Endothelial cell of umbilical vein (primary cell): ENCODE measurements around the gene DENND1B. TPM values are rescaled to one million over a fixed set of nuclear protein-coding genes. Genes with fewer than 3 reads are reported as not detected.

Experiments
- BruUV-seq: library from RNA; stranded (reverse); fragments of 400-500 nt; replicated peaks from 2 replicates; lab custom pipeline; 2021; lab: Mats Ljungman, UMichigan
- CTCF ChIA-PET: fragments of 300-600, 350-600 bp; sonication (Branson Sonifier 250); formaldehyde crosslinking; loops from one replicate; lab custom pipeline; 2021; ENCODE audit warnings: antibody characterized with exemption, inconsistent platforms; lab: Charles Lee
- POLR2A ChIA-PET: fragments of 300-600, 350-600 bp; sonication (Branson Sonifier 250); formaldehyde crosslinking; loops from one replicate; lab custom pipeline; 2021; ENCODE audit warnings: antibody characterized with exemption, inconsistent platforms; lab: Charles Lee
- DNase-seq: peaks from one replicate; pipeline ENCODE4 v3.0.0-alpha.2; 2011; ENCODE audit warnings: low read depth, low spot score
- FAIRE-seq: peaks from 2 replicates; lab custom pipeline; 2011; peaks lifted over from hg19 to GRCh38; lab: Jason Lieb, UNC
- H2AFZ ChIP-seq: 2 replicates; pipeline ENCODE4 v1.6.0; 2012; ENCODE audit warnings: low read depth, low read length, control low read depth, inconsistent platforms
- H3K27ac ChIP-seq: 2 replicates; pipeline ENCODE4 v1.5.1; 2011; ENCODE audit warnings: low read depth, mild to moderate bottlenecking, control low read depth, low read length, moderate library complexity; ENCODE audit not compliant: insufficient read depth
- H3K27me3 ChIP-seq, 2 experiments: 2 replicates each; pipeline versions ENCODE4 v1.6.0 to v1.6.1; 2011; ENCODE audit warnings: low read length in 2 of 2, mixed read lengths in 1 of 2; ENCODE audit not compliant: control insufficient read depth in 2 of 2, insufficient read depth in 2 of 2
- H3K36me3 ChIP-seq, 2 experiments: 2 replicates in 1 of 2; 3 replicates in 1 of 2; pipeline ENCODE4 v1.5.1; 2011; ENCODE audit warnings: low read length in 2 of 2, mild to moderate bottlenecking in 1 of 2, moderate library complexity in 1 of 2; ENCODE audit not compliant: control insufficient read depth in 2 of 2, insufficient read depth in 2 of 2; ENCODE audit errors: extremely low read depth in 1 of 2
- H3K4me1 ChIP-seq: 3 replicates; pipeline ENCODE4 v1.5.1; 2011; ENCODE audit warnings: mild to moderate bottlenecking, low read length; ENCODE audit not compliant: control insufficient read depth, insufficient read depth; ENCODE audit errors: extremely low read depth
- H3K4me2 ChIP-seq: 2 replicates; pipeline ENCODE4 v1.6.1; 2011; ENCODE audit warnings: low read length, control low read depth, mixed read lengths; ENCODE audit not compliant: insufficient read depth
- H3K4me3 ChIP-seq, 3 experiments: fragments of 200-600 bp in 1 of 3; sonication (generic), shearing (Covaris generic) in 1 of 3; replicated peaks in 1 of 3; 2 replicates each; pipeline ENCODE4 v1.5.1; 2011 to 2016; ENCODE audit warnings: control low read depth in 3 of 3, low read length in 3 of 3, mild to moderate bottlenecking in 2 of 3, inconsistent platforms in 1 of 3, low read depth in 1 of 3, moderate library complexity in 1 of 3; ENCODE audit not compliant: insufficient read depth in 1 of 3
- H3K79me2 ChIP-seq: 2 replicates; pipeline ENCODE4 v1.6.0; 2012; ENCODE audit warnings: low read length, inconsistent platforms; ENCODE audit not compliant: control insufficient read depth, insufficient read depth
- H3K9ac ChIP-seq: replicated peaks from 2 replicates; pipeline ENCODE3; 2011; ENCODE audit warnings: low read length, control low read depth; ENCODE audit not compliant: insufficient read depth; ENCODE audit errors: extremely low read depth
- H3K9me1 ChIP-seq: replicated peaks from 3 replicates; pipeline ENCODE4 v1.6.0; 2011; ENCODE audit warnings: mild to moderate bottlenecking, low read length; ENCODE audit not compliant: control insufficient read depth, insufficient read depth; ENCODE audit errors: extremely low read depth
- H3K9me3 ChIP-seq: replicated peaks from 2 replicates; pipeline ENCODE4 v1.5.1; 2012; ENCODE audit warnings: low read length, inconsistent platforms; ENCODE audit not compliant: control insufficient read depth, insufficient read depth
- H4K20me1 ChIP-seq: replicated peaks from 2 replicates; pipeline ENCODE3; 2011; ENCODE audit warnings: mild to moderate bottlenecking, low read length; ENCODE audit not compliant: control insufficient read depth, insufficient read depth; ENCODE audit errors: extremely low read depth
- EZH2 ChIP-seq: IDR thresholded peaks from 2 replicates; pipeline ENCODE4 v1.6.1; 2012; ENCODE audit warnings: borderline replicate concordance, low read depth, mild to moderate bottlenecking, moderate library complexity, low read length, inconsistent platforms; ENCODE audit not compliant: severe bottlenecking
- FOS ChIP-seq: IDR thresholded peaks from 2 replicates; pipeline ENCODE4 v1.6.1; 2011; ENCODE audit warnings: mild to moderate bottlenecking, low read length, moderate library complexity, borderline replicate concordance; ENCODE audit not compliant: insufficient read depth
- GATA2 ChIP-seq: IDR thresholded peaks from 2 replicates; pipeline ENCODE4 v1.7.0; 2011; ENCODE audit warnings: low read depth, mild to moderate bottlenecking, moderate library complexity, mixed read lengths, low read length; ENCODE audit not compliant: insufficient read length, insufficient read depth
- JUN ChIP-seq: IDR thresholded peaks from 2 replicates; pipeline ENCODE4 v1.6.1; 2011; ENCODE audit warnings: borderline replicate concordance, low read depth; ENCODE audit not compliant: insufficient read length, insufficient read depth
- MYC ChIP-seq: IDR thresholded peaks from one replicate; pipeline ENCODE4 v1.6.1; 2011; ENCODE audit warnings: mild to moderate bottlenecking, low read depth, low read length
- POLR2A ChIP-seq: IDR thresholded peaks from 2 replicates; pipeline ENCODE4 v1.6.1; 2012; ENCODE audit warnings: low read depth, mild to moderate bottlenecking, control low read depth, low read length
- POLR2AphosphoS5 ChIP-seq: IDR thresholded peaks from 2 replicates; pipeline ENCODE4 v1.6.1; 2012; ENCODE audit warnings: low read depth, mild to moderate bottlenecking, control low read depth, low read length, moderate library complexity; ENCODE audit not compliant: insufficient read depth
- dilution Hi-C: fragments of 300-500 bp; cut with MboI; formaldehyde crosslinking; loops from one replicate; pipeline ENCODE4 v1.15.0; 2019; ENCODE audit warnings: low sequenced_read_pairs; ENCODE audit not compliant: extremely low pct_ligation_motif_present
- intact Hi-C: fragments of 100-400 bp; cut with micrococcal nuclease; formaldehyde crosslinking; loops from one replicate; pipeline ENCODE4 v1.10.0; 2022
- polyA plus RNA-seq, 4 experiments: library from polyadenylated mRNA; depleted of rRNA in 3 of 4; stranded (reverse) in 3 of 4; unstranded in 1 of 4; fragments of >200 nt; gene quantifications; 2 replicates each; pipeline versions ENCODE4 v1.2.1 to v1.2.3, GENCODE V29; 2011 to 2012; ENCODE audit warnings: missing spikeins in 1 of 4
- total RNA-seq: library from RNA; stranded (reverse); gene quantifications from 2 replicates; pipeline ENCODE4 v1.2.3, GENCODE V29; 2021
- TF ChIP-seq, protein P1 (sequence below), 2 donors: IDR thresholded peaks; 1 replicate in 1 of 2; 2 replicates in 1 of 2; pipeline ENCODE4 v1.5.1; 2011; ENCODE audit warnings: low read length in 2 of 2, mild to moderate bottlenecking in 2 of 2, moderate library complexity in 2 of 2, control low read depth in 1 of 2, inconsistent platforms in 1 of 2, low read depth in 1 of 2; ENCODE audit not compliant: insufficient read depth in 1 of 2; ENCODE audit errors: extremely low read depth in 1 of 2
- TF ChIP-seq, protein P2 (sequence below): IDR thresholded peaks from 2 replicates; pipeline ENCODE4 v1.6.1; 2011; ENCODE audit not compliant: insufficient read depth, insufficient read length

DENND1B gene
- total and polyA plus RNA-seq, 2 donors (not counting 3 experiments of a cell fraction or from before 2014, with no cell fraction given) = 0.97 to 3.3 TPM

DNA sequence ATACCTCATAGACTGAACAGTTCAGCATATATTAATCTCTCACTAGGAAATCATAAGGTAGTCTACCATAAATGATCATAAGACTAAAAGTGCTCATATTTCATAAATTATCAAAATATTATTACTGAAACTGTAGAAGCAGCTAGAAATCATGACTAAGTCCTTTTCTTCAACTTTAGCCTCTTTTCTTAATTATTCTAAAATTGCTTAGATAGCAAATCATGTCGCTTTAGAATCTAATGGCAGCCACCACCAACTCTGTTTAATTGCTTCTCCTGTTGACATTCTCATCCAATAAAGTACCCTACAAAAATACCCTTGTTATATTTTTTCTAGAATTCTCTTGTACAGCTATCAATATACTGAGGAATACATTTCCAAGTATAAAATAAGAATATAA lies 102.9 kb downstream of the DENND1B start:
- no peak overlapping the region for H3K4me3 ChIP-seq
- H3K4me2 ChIP-seq = no peak overlapping the region
- BruUV-seq = no TSS peak
- CTCF ChIA-PET = interaction anchor here (1.2 kb wide), 1 partner anchor 197 kb away, joined by 3 read pairs; no protein-coding TSS in a partner anchor
- DNase-seq (no peak), FAIRE-seq (no peak)
- dilution Hi-C loops = no loop called here
- no peaks in the 10 kb centered on the region for H3K79me2 ChIP-seq
- TF ChIP-seq, protein P1, sequence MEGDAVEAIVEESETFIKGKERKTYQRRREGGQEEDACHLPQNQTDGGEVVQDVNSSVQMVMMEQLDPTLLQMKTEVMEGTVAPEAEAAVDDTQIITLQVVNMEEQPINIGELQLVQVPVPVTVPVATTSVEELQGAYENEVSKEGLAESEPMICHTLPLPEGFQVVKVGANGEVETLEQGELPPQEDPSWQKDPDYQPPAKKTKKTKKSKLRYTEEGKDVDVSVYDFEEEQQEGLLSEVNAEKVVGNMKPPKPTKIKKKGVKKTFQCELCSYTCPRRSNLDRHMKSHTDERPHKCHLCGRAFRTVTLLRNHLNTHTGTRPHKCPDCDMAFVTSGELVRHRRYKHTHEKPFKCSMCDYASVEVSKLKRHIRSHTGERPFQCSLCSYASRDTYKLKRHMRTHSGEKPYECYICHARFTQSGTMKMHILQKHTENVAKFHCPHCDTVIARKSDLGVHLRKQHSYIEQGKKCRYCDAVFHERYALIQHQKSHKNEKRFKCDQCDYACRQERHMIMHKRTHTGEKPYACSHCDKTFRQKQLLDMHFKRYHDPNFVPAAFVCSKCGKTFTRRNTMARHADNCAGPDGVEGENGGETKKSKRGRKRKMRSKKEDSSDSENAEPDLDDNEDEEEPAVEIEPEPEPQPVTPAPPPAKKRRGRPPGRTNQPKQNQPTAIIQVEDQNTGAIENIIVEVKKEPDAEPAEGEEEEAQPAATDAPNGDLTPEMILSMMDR (IDR thresholded peaks at IDR 0.05; ENCODE audit: extremely low read depth in 1 of 2, insufficient read depth in 1 of 2, low read depth in 1 of 2, low read length in 2 of 2) = no peak
- TF ChIP-seq JUN (no peak), EZH2 (no peak), POLR2A (no peak), FOS (no peak), POLR2AphosphoS5 (no peak), GATA2 (no peak), MYC (no peak)
- TF ChIP-seq, protein P2, sequence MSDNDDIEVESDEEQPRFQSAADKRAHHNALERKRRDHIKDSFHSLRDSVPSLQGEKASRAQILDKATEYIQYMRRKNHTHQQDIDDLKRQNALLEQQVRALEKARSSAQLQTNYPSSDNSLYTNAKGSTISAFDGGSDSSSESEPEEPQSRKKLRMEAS = no peak
- no peaks in the 10 kb centered on the region for H3K4me1 ChIP-seq
- POLR2A ChIA-PET = no interaction called here
- H3K9me1 ChIP-seq = no peaks in the 10 kb centered on the region
- H3K27ac ChIP-seq = no peak overlapping the region
- H3K9me3 ChIP-seq = no peaks in the 10 kb centered on the region
- no peaks in the 10 kb centered on the region for H3K36me3 ChIP-seq
- no peak overlapping the region for H3K9ac ChIP-seq
- intact Hi-C loops = no loop called here
- no peaks in the 10 kb centered on the region for H4K20me1 ChIP-seq
- no peaks in the 10 kb centered on the region for H3K27me3 ChIP-seq
- no peak overlapping the region for H2AFZ ChIP-seq
